Gastrocnemius medialis (tissue), 4 donors: Measurements from ENCODE around the gene TTC39C. TPM values are rescaled to one million over a fixed set of nuclear protein-coding genes. Genes with fewer than 3 reads are reported as not detected.
"Not testable (repeated sequence)": the region's sequence is repeated elsewhere in the genome, so short reads cannot be mapped to it uniquely, and the experiment has no call there.

Experiments used
- ATAC-seq, 2 donors: fragments of 150-250 bp; one replicate each; pipeline ENCODE4 v1.9.1; 2016
- DNase-seq, 2 donors: peaks; one replicate each; pipeline ENCODE4 v3.0.0-alpha.2; 2019
- H3K27ac ChIP-seq, 4 donors: fragments of 200-600 bp; sonication (generic); 1 replicate in 1 of 4; 2 replicates in 3 of 4; pipeline ENCODE4 v1.5.1; 2016 to 2018; ENCODE audit warnings: mild to moderate bottlenecking in 2 of 4, moderate library complexity in 1 of 4
- H3K27me3 ChIP-seq, 3 donors: fragments of 200-600 bp; sonication (generic) in 2 of 3; 1 replicate in 1 of 3; 2 replicates in 2 of 3; pipeline versions ENCODE4 v1.5.1 to v1.6.0; 2016 to 2019; ENCODE audit warnings: mild to moderate bottlenecking in 1 of 3, moderate library complexity in 1 of 3
- H3K36me3 ChIP-seq, 2 donors: fragments of 200-600 bp; sonication (generic) in 1 of 2; one replicate each; pipeline ENCODE4 v1.5.1; 2017 to 2018
- H3K4me1 ChIP-seq, 2 donors: fragments of 200-600 bp; sonication (generic) in 1 of 2; one replicate each; pipeline ENCODE4 v1.5.1; 2016 to 2017; ENCODE audit warnings: mild to moderate bottlenecking in 2 of 2
- H3K4me3 ChIP-seq, 4 donors: fragments of 200-600 bp; sonication (generic) in 3 of 4; 1 replicate in 1 of 4; 2 replicates in 3 of 4; pipeline ENCODE4 v1.5.1; 2016 to 2019; ENCODE audit warnings: mild to moderate bottlenecking in 2 of 4
- H3K9me3 ChIP-seq, 3 donors: fragments of 200-600 bp; sonication (generic) in 2 of 3; 1 replicate in 1 of 3; 2 replicates in 2 of 3; pipeline ENCODE4 v1.5.1; 2016 to 2019
- CTCF ChIP-seq, 5 experiments: fragments of 450-650 bp in 3 of 5; fragments of 200-600 bp in 2 of 5; sonication (generic) in 2 of 5; IDR thresholded peaks in 4 of 5; conservative IDR thresholded peaks in 1 of 5; 1 replicate in 4 of 5; 2 replicates in 1 of 5; pipeline ENCODE4 v1.5.1; 2016 to 2019; ENCODE audit warnings: antibody characterized with exemption in 5 of 5, mild to moderate bottlenecking in 3 of 5, moderate library complexity in 3 of 5
- POLR2A ChIP-seq, 2 donors: fragments of 450-650 bp; IDR thresholded peaks; one replicate each; pipeline ENCODE4 v1.6.1; 2017; ENCODE audit warnings: antibody characterized with exemption in 2 of 2, mild to moderate bottlenecking in 2 of 2, moderate library complexity in 2 of 2
- in situ Hi-C, 4 donors: fragments of 200-750 bp; cut with MboI; loops; one replicate each; pipeline versions ENCODE4 v1.15.0 to v1.8.0; 2017; ENCODE audit warnings: low sequenced_read_pairs in 4 of 4
- intact Hi-C: fragments of 100-400 bp; cut with DNase I; formaldehyde crosslinking; loops from one replicate; pipeline ENCODE4 v1.15.1; 2023; ENCODE audit warnings: low total_unique reads
- total RNA-seq, 4 donors: library from RNA; depleted of rRNA; stranded (reverse); fragments of >200 nt; gene quantifications; one replicate each; pipeline versions ENCODE4 v1.1.0 to v1.2.3, GENCODE V29; 2016

The TTC39C gene
- total RNA-seq, 4 donors from 2014 or later = 0.71 to 1.8 (median 1.5) TPM

GRCh38 chr18:24027156-24027827, 12.7 kb downstream of the TTC39C start:
- TF ChIP-seq CTCF (IDR thresholded peaks at IDR 0.05 in 4 of 5, conservative IDR thresholded peaks at IDR 0.05 in 1 of 5) (no peak), POLR2A (IDR thresholded peaks at IDR 0.05) (no peak)
- no peaks in the 10 kb centered on the region for H3K4me1 ChIP-seq
- H3K27ac ChIP-seq = no peak overlapping the region
- H3K9me3 ChIP-seq = no peaks in the 10 kb centered on the region
- no peaks in the 10 kb centered on the region for H3K36me3 ChIP-seq
- H3K4me3 ChIP-seq = no peak overlapping the region
- in situ Hi-C loops (no loop called here), intact Hi-C loops (no loop called here)
- DNase-seq (peak; percentile 17 to 55), ATAC-seq (peak; percentile 83 to 89)
- no peaks in the 10 kb centered on the region for H3K27me3 ChIP-seq

DNA sequence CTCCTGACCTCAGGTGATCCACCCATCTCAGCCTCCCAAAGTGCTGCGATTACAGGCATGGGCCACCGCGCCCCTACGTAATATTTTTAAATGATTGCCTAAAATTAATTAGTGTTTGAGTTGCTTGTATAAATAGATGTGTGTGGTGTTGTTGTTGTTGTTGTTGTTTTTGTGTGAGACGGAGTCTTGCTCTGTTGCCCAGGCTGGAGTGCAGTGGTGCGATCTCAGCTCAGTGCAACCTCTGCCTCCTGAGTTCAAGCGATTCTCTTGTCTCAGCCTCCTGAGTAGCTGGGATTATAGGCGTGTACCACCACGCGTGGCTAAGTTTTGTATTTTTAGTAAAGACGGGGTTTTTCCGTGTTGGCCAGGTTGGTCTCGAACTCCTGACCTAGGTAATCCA, 14.4 kb downstream of the TTC39C start:
- ATAC-seq, H3K4me1 ChIP-seq, H3K4me3 ChIP-seq, H3K27me3 ChIP-seq, DNase-seq, H3K9me3 ChIP-seq, H3K27ac ChIP-seq, intact Hi-C loops, H3K36me3 ChIP-seq, in situ Hi-C loops: not testable (repeated sequence)

DNA sequence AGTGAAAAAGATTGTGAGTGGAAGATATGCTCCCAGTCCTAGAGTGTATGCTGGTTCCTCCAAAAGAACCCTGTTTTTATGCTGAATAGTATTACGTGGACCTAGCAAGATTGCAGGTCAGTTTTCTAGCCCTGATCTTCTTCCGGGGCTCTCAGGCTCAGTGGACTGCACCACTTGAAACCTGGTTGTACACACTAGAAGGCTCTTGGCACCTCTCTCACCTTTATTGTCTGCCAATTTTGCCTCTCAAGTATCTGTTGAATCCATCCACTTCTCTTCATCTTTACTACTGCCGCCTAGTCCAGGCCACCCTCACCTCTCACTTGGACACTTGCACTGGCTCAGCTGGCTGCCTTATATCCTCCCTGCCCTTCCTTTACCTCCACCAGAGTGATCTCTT, 16.8 kb downstream of the TTC39C start:
- Histone ChIP-seq H3K27ac (no peak overlapping the region), H3K4me1 (no peaks in the 10 kb centered on the region), H3K4me3 (no peak overlapping the region), H3K9me3 (no peaks in the 10 kb centered on the region), H3K36me3 (no peaks in the 10 kb centered on the region), H3K27me3 (no peaks in the 10 kb centered on the region)
- DNase-seq (no peak), ATAC-seq (no peak)
- intact Hi-C loops (no loop called here), in situ Hi-C loops (no loop called here)
- no peak for TF ChIP-seq CTCF (IDR thresholded peaks at IDR 0.05 in 4 of 5, conservative IDR thresholded peaks at IDR 0.05 in 1 of 5)
- no peak for TF ChIP-seq POLR2A (IDR thresholded peaks at IDR 0.05)

GRCh38 chr18:24031916-24032315, 17.4 kb downstream of the TTC39C start:
- in situ Hi-C loops (no loop called here), intact Hi-C loops (no loop called here)
- Histone ChIP-seq H3K4me1 (no peaks in the 10 kb centered on the region), H3K27ac (no peak overlapping the region), H3K9me3 (no peaks in the 10 kb centered on the region), H3K27me3 (no peaks in the 10 kb centered on the region), H3K4me3 (no peak overlapping the region), H3K36me3 (no peaks in the 10 kb centered on the region)
- TF ChIP-seq CTCF (IDR thresholded peaks at IDR 0.05 in 4 of 5, conservative IDR thresholded peaks at IDR 0.05 in 1 of 5) (no peak), POLR2A (IDR thresholded peaks at IDR 0.05) (no peak)
- DNase-seq = no peak
- ATAC-seq = no peak

- intact Hi-C loops (no loop called here), in situ Hi-C loops (no loop called here)
- Histone ChIP-seq H3K9me3 (no peaks in the 10 kb centered on the region), H3K27me3 (no peaks in the 10 kb centered on the region), H3K36me3 (no peaks in the 10 kb centered on the region), H3K4me1 (no peaks in the 10 kb centered on the region), H3K27ac (no peak overlapping the region), H3K4me3 (no peak overlapping the region)
- DNase-seq = no peak
- TF ChIP-seq CTCF (IDR thresholded peaks at IDR 0.05 in 4 of 5, conservative IDR thresholded peaks at IDR 0.05 in 1 of 5) = no peak
- no peak for TF ChIP-seq POLR2A (IDR thresholded peaks at IDR 0.05)
- ATAC-seq = no peak
Observed at GRCh38 chr18:24033641-24034412, 19.3 kb downstream of the TTC39C start.
